NB4 (cell line): ENCODE data around the gene OR10A4.

ENCODE experiments used
- POLR2A ChIP-seq: IDR thresholded peaks from 2 replicates; pipeline ENCODE4 v1.6.1; 2011; ENCODE audit warnings: mild to moderate bottlenecking; ENCODE audit not compliant: insufficient read length; ENCODE audit errors: extremely low read depth
- TF ChIP-seq, protein P1 (sequence below): IDR thresholded peaks from one replicate; pipeline ENCODE4 v1.5.1; 2012; ENCODE audit warnings: low read depth, low read length

DNA sequence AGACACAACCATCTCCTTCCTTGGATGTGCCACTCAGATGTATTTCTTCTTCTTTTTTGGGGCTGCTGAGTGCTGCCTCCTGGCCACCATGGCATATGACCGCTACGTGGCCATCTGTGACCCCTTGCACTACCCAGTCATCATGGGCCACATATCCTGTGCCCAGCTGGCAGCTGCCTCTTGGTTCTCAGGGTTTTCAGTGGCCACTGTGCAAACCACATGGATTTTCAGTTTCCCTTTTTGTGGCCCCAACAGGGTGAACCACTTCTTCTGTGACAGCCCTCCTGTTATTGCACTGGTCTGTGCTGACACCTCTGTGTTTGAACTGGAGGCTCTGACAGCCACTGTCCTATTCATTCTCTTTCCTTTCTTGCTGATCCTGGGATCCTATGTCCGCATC is 489 bp downstream of the OR10A4 start:
- TF ChIP-seq, protein P1, sequence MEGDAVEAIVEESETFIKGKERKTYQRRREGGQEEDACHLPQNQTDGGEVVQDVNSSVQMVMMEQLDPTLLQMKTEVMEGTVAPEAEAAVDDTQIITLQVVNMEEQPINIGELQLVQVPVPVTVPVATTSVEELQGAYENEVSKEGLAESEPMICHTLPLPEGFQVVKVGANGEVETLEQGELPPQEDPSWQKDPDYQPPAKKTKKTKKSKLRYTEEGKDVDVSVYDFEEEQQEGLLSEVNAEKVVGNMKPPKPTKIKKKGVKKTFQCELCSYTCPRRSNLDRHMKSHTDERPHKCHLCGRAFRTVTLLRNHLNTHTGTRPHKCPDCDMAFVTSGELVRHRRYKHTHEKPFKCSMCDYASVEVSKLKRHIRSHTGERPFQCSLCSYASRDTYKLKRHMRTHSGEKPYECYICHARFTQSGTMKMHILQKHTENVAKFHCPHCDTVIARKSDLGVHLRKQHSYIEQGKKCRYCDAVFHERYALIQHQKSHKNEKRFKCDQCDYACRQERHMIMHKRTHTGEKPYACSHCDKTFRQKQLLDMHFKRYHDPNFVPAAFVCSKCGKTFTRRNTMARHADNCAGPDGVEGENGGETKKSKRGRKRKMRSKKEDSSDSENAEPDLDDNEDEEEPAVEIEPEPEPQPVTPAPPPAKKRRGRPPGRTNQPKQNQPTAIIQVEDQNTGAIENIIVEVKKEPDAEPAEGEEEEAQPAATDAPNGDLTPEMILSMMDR: no peak
- TF ChIP-seq POLR2A: no peak
